ENCODE results near the gene AKAP6.

AKAP6 gene

GRCh38 chr14:32724867-32725471, 395.9 kb downstream of the AKAP6 start:
- TF ChIP-seq CTCF (IDR thresholded peaks at IDR 0.05; ENCODE audit: borderline replicate concordance, insufficient read depth, low read depth, low read length) = no peak
- H3K4me3 ChIP-seq (ENCODE audit: low read depth, low read length) = no peak overlapping the region

DNA sequence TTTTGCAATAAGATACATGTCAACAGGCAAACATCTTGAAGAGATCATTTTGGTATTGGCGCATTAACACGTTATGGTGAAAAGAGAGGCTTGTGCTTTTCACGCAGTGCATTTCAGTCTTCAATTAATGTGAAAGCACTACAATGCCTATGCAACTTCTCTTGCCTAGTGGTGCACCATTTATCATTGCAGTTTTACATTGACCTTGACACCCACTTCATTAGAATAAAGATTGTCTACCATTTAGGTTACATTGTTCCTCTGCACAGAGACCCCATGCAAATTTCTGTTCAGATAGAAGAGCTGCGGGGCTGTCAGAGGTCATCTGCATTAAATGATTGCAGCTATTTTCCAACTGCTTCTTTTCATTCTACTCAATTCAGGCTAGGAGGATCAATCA, 397.4 kb downstream of the AKAP6 start:
- H3K4me3 ChIP-seq (ENCODE audit: low read depth, low read length) = no peak overlapping the region
- TF ChIP-seq CTCF (IDR thresholded peaks at IDR 0.05; ENCODE audit: borderline replicate concordance, insufficient read depth, low read depth, low read length) = no peak

- no peak for TF ChIP-seq CTCF (IDR thresholded peaks at IDR 0.05; ENCODE audit: borderline replicate concordance, insufficient read depth, low read depth, low read length)
- H3K4me3 ChIP-seq (ENCODE audit: low read depth, low read length) = no peak overlapping the region
These were observed 398.7 kb downstream of the AKAP6 start for GRCh38 chr14:32727832-32728231.

GRCh38 chr14:32728526-32728925, 399.4 kb downstream of the AKAP6 start:
- H3K4me3 ChIP-seq (ENCODE audit: low read depth, low read length) = no peak overlapping the region
- no peak for TF ChIP-seq CTCF (IDR thresholded peaks at IDR 0.05; ENCODE audit: borderline replicate concordance, insufficient read depth, low read depth, low read length)

GRCh38 chr14:32728976-32729375, 399.9 kb downstream of the AKAP6 start:
- no peak for TF ChIP-seq CTCF (IDR thresholded peaks at IDR 0.05; ENCODE audit: borderline replicate concordance, insufficient read depth, low read depth, low read length)
- no peak overlapping the region for H3K4me3 ChIP-seq (ENCODE audit: low read depth, low read length)

DNA sequence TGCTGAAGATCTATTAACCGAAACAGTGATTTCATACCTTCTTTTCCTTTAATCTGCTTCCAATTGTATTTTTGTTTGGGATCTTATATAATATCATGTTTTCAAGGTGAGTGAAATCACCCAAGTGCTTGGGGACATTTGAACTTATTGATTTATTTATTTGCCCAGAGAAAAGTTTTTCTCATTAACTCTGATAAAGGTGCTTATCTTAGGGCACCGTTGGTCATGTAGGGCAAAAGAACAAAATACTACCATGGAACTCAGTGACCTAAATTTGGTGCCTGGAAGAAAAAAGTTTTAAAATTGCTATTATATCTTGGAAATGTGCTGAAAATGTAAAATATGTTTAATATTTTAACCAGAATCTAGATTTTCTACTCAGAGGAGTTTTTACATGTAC, 402.2 kb downstream of the AKAP6 start:
- H3K4me3 ChIP-seq (ENCODE audit: low read depth, low read length) = no peak overlapping the region
- no peak for TF ChIP-seq CTCF (IDR thresholded peaks at IDR 0.05; ENCODE audit: borderline replicate concordance, insufficient read depth, low read depth, low read length)

DNA sequence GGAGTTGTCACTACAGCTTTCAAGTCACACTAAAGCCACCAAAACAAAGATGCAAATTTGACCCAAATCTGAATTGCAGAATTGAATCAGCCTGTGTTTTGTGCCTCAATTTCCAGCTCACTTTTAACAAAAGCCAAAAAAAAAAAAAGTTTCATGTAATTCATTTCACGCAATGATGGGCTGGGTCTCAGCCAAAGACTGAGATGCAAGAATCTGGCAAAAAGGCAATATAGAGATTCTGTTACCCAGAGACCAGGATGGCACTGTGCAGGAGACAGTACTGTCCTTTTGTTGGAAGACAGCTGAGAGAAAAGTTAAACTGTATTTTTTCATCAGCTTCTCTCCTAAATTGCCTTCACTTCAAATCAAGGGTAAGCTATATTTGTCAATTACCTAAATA, 403.9 kb downstream of the AKAP6 start:
- TF ChIP-seq CTCF (IDR thresholded peaks at IDR 0.05; ENCODE audit: borderline replicate concordance, insufficient read depth, low read depth, low read length) = no peak
- H3K4me3 ChIP-seq (ENCODE audit: low read depth, low read length) = no peak overlapping the region

Data from GM12875 (cell line).